Measurements from ENCODE around the gene CGB2. TPM values are rescaled to one million over a fixed set of nuclear protein-coding genes. Genes with fewer than 3 reads are reported as not detected.

CGB2 gene
- total and polyA plus RNA-seq, 2 of the 13 experiments (the other 11 are each of a cell fraction or from before 2014, with no cell fraction given) = not detected

GRCh38 chr19:48993175-48994034 is 38.3 kb upstream of the CGB2 start, which contains the start of the genes GYS1 and RUVBL2 (continued):
- TF ChIP-seq GMEB2 (CRISPR knock-in tag; IDR thresholded peaks at IDR 0.05; ENCODE audit: low read depth) (0 out of 2 replicates have a peak, but pooled peaks have one; percentile 16), POLR2AphosphoS2 (IDR thresholded peaks at IDR 0.05; ENCODE audit: low read depth, low read length) (no peak), ZFP1 (CRISPR knock-in tag; IDR thresholded peaks at IDR 0.05) (0 out of 2 replicates have a peak, but pooled peaks have one; percentile 47), ATF7-NPFF (CRISPR knock-in tag; IDR thresholded peaks at IDR 0.05; ENCODE audit: low read depth) (peak; percentile 63; the same call in 1 of the 2 replicates), MAFG (CRISPR knock-in tag; IDR thresholded peaks at IDR 0.05) (no peak), ZNF83 (CRISPR knock-in tag; IDR thresholded peaks at IDR 0.05; ENCODE audit: borderline replicate concordance) (no peak), PHF5A (CRISPR knock-in tag; IDR thresholded peaks at IDR 0.05; ENCODE audit: low read depth, unreplicated experiment) (no peak), ZSCAN9 (CRISPR knock-in tag; IDR thresholded peaks at IDR 0.05; ENCODE audit: borderline replicate concordance) (peak; percentile 51), ZBTB37 (CRISPR knock-in tag; IDR thresholded peaks at IDR 0.05) (no peak), ZNF407 (CRISPR knock-in tag; IDR thresholded peaks at IDR 0.05; ENCODE audit: not compliant biosample characterization) (peak; percentile 46), SRSF4 (IDR thresholded peaks at IDR 0.05; ENCODE audit: low read depth, low read length, poor library complexity, severe bottlenecking) (no peak), MZF1 (CRISPR knock-in tag; IDR thresholded peaks at IDR 0.05; ENCODE audit: borderline replicate concordance) (no peak), ZNF441 (CRISPR knock-in tag; IDR thresholded peaks at IDR 0.05; ENCODE audit: borderline replicate concordance) (peak; percentile 15; the same call in 1 of the 2 replicates), NPAS2 (CRISPR knock-in tag; IDR thresholded peaks at IDR 0.05; ENCODE audit: borderline replicate concordance) (no peak), CREB1 (IDR thresholded peaks at IDR 0.05) (peak; percentile 83), CREB1 (CRISPR knock-in tag; IDR thresholded peaks at IDR 0.05) (peak; percentile 78), SMAD9 (CRISPR knock-in tag; IDR thresholded peaks at IDR 0.05) (no peak), ZBTB8A (CRISPR knock-in tag; IDR thresholded peaks at IDR 0.05; ENCODE audit: borderline replicate concordance, low read depth) (no peak)
